Panc1 (cell line): ENCODE measurements around the gene FXR2. TPM values are rescaled to one million over a fixed set of nuclear protein-coding genes. Genes with fewer than 3 reads are reported as not detected.

Experiments
- ATAC-seq: fragments of 200-7000 bp; cut with Tn5 transposase; 2 replicates; pipeline ENCODE4 v1.9.1; 2020; ENCODE audit warnings: mild to moderate bottlenecking, moderate library complexity
- BruUV-seq: library from RNA; stranded (reverse); fragments of 400-500 nt; replicated peaks from 2 replicates; lab custom pipeline; 2021; lab: Mats Ljungman, UMichigan
- CTCF ChIA-PET: fragments of 300-600 bp; sonication (Branson Sonifier 250); formaldehyde crosslinking; loops from one replicate; lab custom pipeline; 2022; ENCODE audit warnings: antibody characterized with exemption; lab: Charles Lee
- POLR2A ChIA-PET: fragments of 300-600 bp; sonication (Branson Sonifier 250); formaldehyde crosslinking; loops from one replicate; lab custom pipeline; 2022; ENCODE audit warnings: antibody characterized with exemption; lab: Charles Lee
- DNase-seq: peaks from one replicate; pipeline ENCODE4 v3.0.0-alpha.2; 2010; ENCODE audit warnings: low read depth, low spot score
- H3K27ac ChIP-seq: 2 replicates; pipeline ENCODE4 v1.5.1; 2011; ENCODE audit warnings: mild to moderate bottlenecking, low read length, inconsistent platforms
- H3K27me3 ChIP-seq: fragments of 200-500 bp; sonication (Bioruptor generic); 2 replicates; pipeline ENCODE4 v1.6.0; 2014; ENCODE audit warnings: low read length, inconsistent platforms; ENCODE audit not compliant: control insufficient read depth, insufficient read depth
- H3K36me3 ChIP-seq: fragments of 200-500 bp; sonication (Bioruptor generic); 2 replicates; pipeline ENCODE4 v1.5.1; 2014; ENCODE audit warnings: inconsistent platforms, mild to moderate bottlenecking, low read length, moderate library complexity; ENCODE audit not compliant: control insufficient read depth, insufficient read depth
- H3K4me1 ChIP-seq: 2 replicates; pipeline ENCODE4 v1.5.1; 2011; ENCODE audit warnings: inconsistent platforms, mild to moderate bottlenecking, low read length, moderate library complexity; ENCODE audit not compliant: control insufficient read depth, insufficient read depth
- H3K4me3 ChIP-seq, 2 experiments: 2 replicates each; pipeline ENCODE4 v1.5.1; 2011 to 2012; ENCODE audit warnings: low read depth in 2 of 2, low read length in 2 of 2, mild to moderate bottlenecking in 2 of 2, inconsistent platforms in 1 of 2, moderate library complexity in 1 of 2
- H3K9me3 ChIP-seq: fragments of 200-500 bp; sonication (Bioruptor generic); 2 replicates; pipeline ENCODE4 v1.5.1; 2014; ENCODE audit warnings: low read depth, mild to moderate bottlenecking, inconsistent platforms, low read length, moderate library complexity; ENCODE audit not compliant: control insufficient read depth, insufficient read depth
- POLR2AphosphoS5 ChIP-seq: IDR thresholded peaks from 2 replicates; pipeline ENCODE4 v1.6.1; 2012; ENCODE audit warnings: mild to moderate bottlenecking, low read depth, low read length, moderate library complexity
- SIN3A ChIP-seq: IDR thresholded peaks from 2 replicates; pipeline ENCODE4 v1.6.1; 2012; ENCODE audit warnings: low read depth, mild to moderate bottlenecking, low read length, moderate library complexity, borderline replicate concordance; ENCODE audit not compliant: insufficient read depth
- TCF7L2 ChIP-seq: IDR thresholded peaks from 2 replicates; pipeline ENCODE4 v1.6.1; 2011; ENCODE audit warnings: mild to moderate bottlenecking, low read depth, low read length, inconsistent platforms
- in situ Hi-C: cut with HindIII; loops from 2 replicates; pipeline ENCODE4 v1.10.0; 2016; ENCODE audit warnings: low sequenced_read_pairs, low pct_unique_long_range_greater_than_20kb
- intact Hi-C: fragments of 100-400 bp; cut with micrococcal nuclease; formaldehyde crosslinking; loops from one replicate; pipeline ENCODE4 v1.10.0; 2022; ENCODE audit not compliant: unreplicated experiment
- total RNA-seq: library from RNA; stranded (reverse); gene quantifications from one replicate; pipeline ENCODE4 v1.2.1, GENCODE V29; 2021; ENCODE audit not compliant: unreplicated experiment
- TF ChIP-seq, protein P1 (sequence below), 2 experiments: IDR thresholded peaks; 2 replicates each; pipeline ENCODE4 v1.6.1; 2011 to 2012; ENCODE audit warnings: low read depth in 2 of 2, control low read depth in 1 of 2, low read length in 1 of 2, mild to moderate bottlenecking in 1 of 2, moderate library complexity in 1 of 2; ENCODE audit not compliant: insufficient read depth in 1 of 2
- TF ChIP-seq, protein P2 (sequence below): fragments of 450-650 bp; IDR thresholded peaks from 2 replicates; pipeline ENCODE4 v1.5.1; 2017; ENCODE audit warnings: mild to moderate bottlenecking

FXR2 gene
- total RNA-seq, 1 experiment from 2014 or later, result 39.7 TPM

DNA sequence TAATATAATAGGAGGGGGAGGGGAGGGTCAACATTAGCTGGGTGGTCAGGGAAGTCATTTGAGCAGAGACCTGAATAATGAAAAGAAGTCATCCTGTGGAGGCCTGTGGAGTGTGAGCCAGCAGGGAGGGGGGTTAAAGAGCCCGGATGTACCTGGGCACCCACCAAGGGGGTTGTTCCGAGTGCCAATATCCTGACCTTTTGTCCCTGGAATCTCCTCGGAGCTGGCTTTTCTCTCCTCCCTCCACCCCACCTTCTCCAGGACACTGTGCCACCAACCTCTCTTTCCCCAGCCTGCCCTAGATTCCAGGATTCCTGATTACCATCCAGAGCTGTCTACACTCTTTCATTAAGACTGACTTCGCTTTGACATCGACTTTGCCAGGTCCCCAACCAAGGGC lies 21.5 kb upstream of the FXR2 start:
- in situ Hi-C loops (no loop called here), intact Hi-C loops (no loop called here)
- ATAC-seq (no peak), DNase-seq (no peak)
- Histone ChIP-seq H3K27ac (no peak overlapping the region), H3K27me3 (no peaks in the 10 kb centered on the region), H3K36me3 (no peaks in the 10 kb centered on the region), H3K9me3 (no peaks in the 10 kb centered on the region), H3K4me3 (no peak overlapping the region), H3K4me1 (no peaks in the 10 kb centered on the region)
- POLR2A ChIA-PET, result no interaction called here
- CTCF ChIA-PET, result no interaction called here
- TF ChIP-seq, protein P1, sequence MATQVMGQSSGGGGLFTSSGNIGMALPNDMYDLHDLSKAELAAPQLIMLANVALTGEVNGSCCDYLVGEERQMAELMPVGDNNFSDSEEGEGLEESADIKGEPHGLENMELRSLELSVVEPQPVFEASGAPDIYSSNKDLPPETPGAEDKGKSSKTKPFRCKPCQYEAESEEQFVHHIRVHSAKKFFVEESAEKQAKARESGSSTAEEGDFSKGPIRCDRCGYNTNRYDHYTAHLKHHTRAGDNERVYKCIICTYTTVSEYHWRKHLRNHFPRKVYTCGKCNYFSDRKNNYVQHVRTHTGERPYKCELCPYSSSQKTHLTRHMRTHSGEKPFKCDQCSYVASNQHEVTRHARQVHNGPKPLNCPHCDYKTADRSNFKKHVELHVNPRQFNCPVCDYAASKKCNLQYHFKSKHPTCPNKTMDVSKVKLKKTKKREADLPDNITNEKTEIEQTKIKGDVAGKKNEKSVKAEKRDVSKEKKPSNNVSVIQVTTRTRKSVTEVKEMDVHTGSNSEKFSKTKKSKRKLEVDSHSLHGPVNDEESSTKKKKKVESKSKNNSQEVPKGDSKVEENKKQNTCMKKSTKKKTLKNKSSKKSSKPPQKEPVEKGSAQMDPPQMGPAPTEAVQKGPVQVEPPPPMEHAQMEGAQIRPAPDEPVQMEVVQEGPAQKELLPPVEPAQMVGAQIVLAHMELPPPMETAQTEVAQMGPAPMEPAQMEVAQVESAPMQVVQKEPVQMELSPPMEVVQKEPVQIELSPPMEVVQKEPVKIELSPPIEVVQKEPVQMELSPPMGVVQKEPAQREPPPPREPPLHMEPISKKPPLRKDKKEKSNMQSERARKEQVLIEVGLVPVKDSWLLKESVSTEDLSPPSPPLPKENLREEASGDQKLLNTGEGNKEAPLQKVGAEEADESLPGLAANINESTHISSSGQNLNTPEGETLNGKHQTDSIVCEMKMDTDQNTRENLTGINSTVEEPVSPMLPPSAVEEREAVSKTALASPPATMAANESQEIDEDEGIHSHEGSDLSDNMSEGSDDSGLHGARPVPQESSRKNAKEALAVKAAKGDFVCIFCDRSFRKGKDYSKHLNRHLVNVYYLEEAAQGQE (IDR thresholded peaks at IDR 0.05; ENCODE audit: insufficient read depth in 1 of 2, low read depth in 2 of 2, low read length in 1 of 2), result no peak
- no peak for TF ChIP-seq TCF7L2
- no peak for TF ChIP-seq SIN3A
- TF ChIP-seq, protein P2, sequence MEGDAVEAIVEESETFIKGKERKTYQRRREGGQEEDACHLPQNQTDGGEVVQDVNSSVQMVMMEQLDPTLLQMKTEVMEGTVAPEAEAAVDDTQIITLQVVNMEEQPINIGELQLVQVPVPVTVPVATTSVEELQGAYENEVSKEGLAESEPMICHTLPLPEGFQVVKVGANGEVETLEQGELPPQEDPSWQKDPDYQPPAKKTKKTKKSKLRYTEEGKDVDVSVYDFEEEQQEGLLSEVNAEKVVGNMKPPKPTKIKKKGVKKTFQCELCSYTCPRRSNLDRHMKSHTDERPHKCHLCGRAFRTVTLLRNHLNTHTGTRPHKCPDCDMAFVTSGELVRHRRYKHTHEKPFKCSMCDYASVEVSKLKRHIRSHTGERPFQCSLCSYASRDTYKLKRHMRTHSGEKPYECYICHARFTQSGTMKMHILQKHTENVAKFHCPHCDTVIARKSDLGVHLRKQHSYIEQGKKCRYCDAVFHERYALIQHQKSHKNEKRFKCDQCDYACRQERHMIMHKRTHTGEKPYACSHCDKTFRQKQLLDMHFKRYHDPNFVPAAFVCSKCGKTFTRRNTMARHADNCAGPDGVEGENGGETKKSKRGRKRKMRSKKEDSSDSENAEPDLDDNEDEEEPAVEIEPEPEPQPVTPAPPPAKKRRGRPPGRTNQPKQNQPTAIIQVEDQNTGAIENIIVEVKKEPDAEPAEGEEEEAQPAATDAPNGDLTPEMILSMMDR, result no peak
- no peak for TF ChIP-seq POLR2AphosphoS5
- BruUV-seq, result no TSS peak

DNA sequence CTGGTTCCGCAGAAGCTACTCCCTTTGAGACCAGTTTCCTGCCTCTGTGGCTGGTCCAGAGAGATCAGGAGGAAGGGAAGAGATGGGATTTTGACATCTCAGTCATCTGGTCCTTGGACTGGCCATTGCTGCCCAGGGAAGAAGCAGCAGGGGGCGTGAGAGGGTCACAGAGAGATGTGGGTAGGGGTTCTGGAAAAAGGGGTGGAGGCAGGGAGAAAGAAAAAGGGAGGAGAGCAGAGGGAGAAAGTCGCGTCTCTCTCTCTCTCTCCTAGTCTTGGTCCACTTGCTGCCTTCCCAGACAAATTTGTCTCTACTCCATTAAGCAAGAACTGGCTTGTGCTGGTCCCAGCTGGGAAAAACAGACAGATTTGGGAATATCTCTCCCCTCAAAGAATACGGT lies 19.7 kb upstream of the FXR2 start:
- TF ChIP-seq, protein P1 (IDR thresholded peaks at IDR 0.05; ENCODE audit: insufficient read depth in 1 of 2, low read depth in 2 of 2, low read length in 1 of 2), result no peak
- TF ChIP-seq, protein P2, result no peak; the same call in 1 of the 2 replicates
- TF ChIP-seq SIN3A (no peak), POLR2AphosphoS5 (no peak), TCF7L2 (no peak)
- no peaks in the 10 kb centered on the region for H3K36me3 ChIP-seq
- POLR2A ChIA-PET, result no interaction called here
- ATAC-seq (peak; percentile 72), DNase-seq (no peak)
- in situ Hi-C loops, result no loop called here
- H3K27ac ChIP-seq, result no peak overlapping the region
- intact Hi-C loops, result no loop called here
- no peaks in the 10 kb centered on the region for H3K27me3 ChIP-seq
- H3K4me1 ChIP-seq, result no peaks in the 10 kb centered on the region
- no peaks in the 10 kb centered on the region for H3K9me3 ChIP-seq
- BruUV-seq, result no TSS peak
- CTCF ChIA-PET, result interaction anchor here (0.7 to 2.1 kb wide), 2 partner anchors 33 to 53 kb away, joined by 8 read pairs; partner anchors contain the start of genes TP53 and WRAP53
- H3K4me3 ChIP-seq, result no peak overlapping the region
